CD14-positive monocyte (primary cell): ENCODE data around the gene CCDC102B. TPM values are rescaled to one million over a fixed set of nuclear protein-coding genes. Genes with fewer than 3 reads are reported as not detected.

ENCODE experiments used
- DNase-seq, 3 donors: peaks; one replicate each; pipeline ENCODE4 v3.0.0-alpha.2; 2011 to 2022
- H2AFZ ChIP-seq: 2 replicates; pipeline ENCODE4 v1.6.0; 2012; ENCODE audit warnings: mild to moderate bottlenecking, low read depth, low read length, inconsistent platforms; ENCODE audit not compliant: insufficient read depth, poor library complexity, severe bottlenecking
- H3K27ac ChIP-seq, 2 donors: 1 replicate in 1 of 2; 2 replicates in 1 of 2; pipeline ENCODE4 v1.5.1; 2012 to 2013; ENCODE audit warnings: low read length in 2 of 2, control low read depth in 1 of 2, inconsistent platforms in 1 of 2, low read depth in 1 of 2, mild to moderate bottlenecking in 1 of 2
- H3K27me3 ChIP-seq, 2 donors: one replicate each; pipeline versions ENCODE4 v1.6.0 to v1.6.1; 2011 to 2013; ENCODE audit warnings: low read length in 2 of 2; ENCODE audit not compliant: control insufficient read depth in 2 of 2, insufficient read depth in 2 of 2
- H3K36me3 ChIP-seq, 2 donors: replicated peaks in 1 of 2; 1 replicate in 1 of 2; 2 replicates in 1 of 2; pipeline versions ENCODE4 v1.5.1 to v1.6.1; 2012 to 2013; ENCODE audit warnings: low read length in 2 of 2, control low read depth in 1 of 2, inconsistent platforms in 1 of 2, mild to moderate bottlenecking in 1 of 2; ENCODE audit not compliant: insufficient read depth in 2 of 2, control insufficient read depth in 1 of 2
- H3K4me1 ChIP-seq, 2 donors: 1 replicate in 1 of 2; 2 replicates in 1 of 2; pipeline versions ENCODE4 v1.5.1 to v1.6.1; 2012 to 2013; ENCODE audit warnings: low read length in 2 of 2, control low read depth in 1 of 2, inconsistent platforms in 1 of 2, mild to moderate bottlenecking in 1 of 2, moderate library complexity in 1 of 2; ENCODE audit not compliant: insufficient read depth in 2 of 2, control insufficient read depth in 1 of 2
- H3K4me2 ChIP-seq: replicated peaks from 2 replicates; pipeline ENCODE3; 2012; ENCODE audit warnings: low read length, moderate library complexity, mild to moderate bottlenecking; ENCODE audit not compliant: poor library complexity, severe bottlenecking; ENCODE audit errors: extremely low read depth
- H3K4me3 ChIP-seq, 3 experiments: fragments of 200-600 bp in 1 of 3; sonication (generic) in 1 of 3; replicated peaks in 1 of 3; 1 replicate in 2 of 3; 2 replicates in 1 of 3; pipeline ENCODE4 v1.5.1; 2011 to 2013; ENCODE audit warnings: low read length in 3 of 3, mild to moderate bottlenecking in 3 of 3, control low read depth in 2 of 3, low read depth in 2 of 3, inconsistent platforms in 1 of 3, moderate library complexity in 1 of 3
- H3K79me2 ChIP-seq: 2 replicates; pipeline ENCODE4 v1.6.0; 2012; ENCODE audit warnings: mild to moderate bottlenecking, control low read depth, inconsistent platforms, low read length, moderate library complexity; ENCODE audit not compliant: insufficient read depth
- H3K9ac ChIP-seq: 2 replicates; pipeline ENCODE4 v1.6.0; 2017; ENCODE audit warnings: low read length, mild to moderate bottlenecking; ENCODE audit not compliant: insufficient read depth, poor library complexity, severe bottlenecking
- H3K9me3 ChIP-seq, 2 donors: replicated peaks in 1 of 2; 1 replicate in 1 of 2; 2 replicates in 1 of 2; pipeline versions ENCODE4 v1.5.1 to v1.6.1; 2012 to 2013; ENCODE audit warnings: low read length in 2 of 2, control low read depth in 1 of 2; ENCODE audit not compliant: control insufficient read depth in 1 of 2, insufficient read depth in 1 of 2
- H4K20me1 ChIP-seq: 2 replicates; pipeline ENCODE4 v1.6.0; 2012; ENCODE audit warnings: mild to moderate bottlenecking, low read length, control low read depth, moderate library complexity; ENCODE audit not compliant: insufficient read depth
- H3K27ac Mint-ChIP-seq, 7 donors: one replicate each; pipeline ENCODE4 v1.8.0; 2020; ENCODE audit warnings: mild to moderate bottlenecking in 7 of 7, mixed read lengths in 7 of 7, moderate library complexity in 6 of 7, inconsistent platforms in 2 of 7
- H3K27me3 Mint-ChIP-seq, 3 donors: one replicate each; pipeline ENCODE4 v1.8.0; 2021 to 2022; ENCODE audit warnings: low read depth in 3 of 3, mild to moderate bottlenecking in 3 of 3, mixed read lengths in 3 of 3, moderate library complexity in 3 of 3, inconsistent platforms in 1 of 3
- H3K36me3 Mint-ChIP-seq, 2 donors: one replicate each; pipeline ENCODE4 v1.8.0; 2020; ENCODE audit warnings: mixed read lengths in 2 of 2, inconsistent platforms in 1 of 2, mild to moderate bottlenecking in 1 of 2
- H3K4me1 Mint-ChIP-seq: one replicate; pipeline ENCODE4 v1.8.0; 2020; ENCODE audit warnings: mild to moderate bottlenecking, mixed read lengths
- H3K4me3 Mint-ChIP-seq, 2 donors: one replicate each; pipeline ENCODE4 v1.8.0; 2020; ENCODE audit warnings: mild to moderate bottlenecking in 2 of 2, mixed read lengths in 2 of 2, moderate library complexity in 1 of 2
- H3K9me3 Mint-ChIP-seq, 7 donors: one replicate each; pipeline ENCODE4 v1.8.0; 2020 to 2022; ENCODE audit warnings: mixed read lengths in 7 of 7, mild to moderate bottlenecking in 6 of 7, moderate library complexity in 6 of 7, inconsistent platforms in 2 of 7
- CTCF ChIP-seq: fragments of 200-600 bp; IDR thresholded peaks from one replicate; pipeline ENCODE4 v1.8.0; 2022; ENCODE audit warnings: antibody characterized with exemption, mild to moderate bottlenecking
- WGBS: methylation state at CpG from one replicate; pipeline ENCODE4 v1.1.5; 2013; ENCODE audit warnings: missing lambda C conversion rate; ENCODE audit not compliant: insufficient coverage; 5-methylcytosine and 5-hydroxymethylcytosine counted together
- intact Hi-C, 2 donors: fragments of 100-400 bp; cut with micrococcal nuclease; formaldehyde crosslinking; loops; one replicate each; pipeline versions ENCODE4 v1.15.0 to v1.15.1; 2023
- polyA plus RNA-seq, 3 donors: library from polyadenylated mRNA; depleted of rRNA in 1 of 3; unstranded in 2 of 3; stranded (reverse) in 1 of 3; fragments of 300-500 nt in 2 of 3; fragments of >200 nt in 1 of 3; fragmentation: Illumina TruSeq in 2 of 3; gene quantifications; 1 replicate in 2 of 3; 2 replicates in 1 of 3; pipeline ENCODE4 v1.2.3, GENCODE V29; 2012 to 2021

CCDC102B gene
- polyA plus RNA-seq, 3 donors = 0.34 to 1.4 TPM; not detected in 1

DNA sequence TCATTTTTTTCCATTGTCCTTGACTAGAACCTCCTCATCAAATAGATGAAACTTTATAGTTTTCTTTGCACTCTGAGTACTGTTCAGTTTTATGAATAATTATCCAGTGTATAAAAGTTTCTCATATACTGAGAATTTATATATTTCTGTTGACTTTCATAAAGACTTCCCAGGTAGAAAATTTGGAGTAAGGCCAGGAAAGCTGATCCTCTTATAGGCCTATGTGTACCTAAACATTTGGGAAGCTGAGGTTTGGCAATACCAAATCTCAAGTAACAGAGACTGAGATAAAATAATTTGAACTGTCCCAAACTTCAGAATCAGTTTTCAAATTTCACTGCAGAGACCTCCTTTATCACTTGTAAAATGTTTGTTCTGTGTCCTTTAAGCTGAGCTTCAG lies 43.4 kb downstream of the CCDC102B start:
- H3K9ac ChIP-seq = no peak overlapping the region
- H3K27me3 ChIP-seq = no peaks in the 10 kb centered on the region
- Mint-ChIP-seq H3K4me1 (peaks cover 34% of the 10 kb centered on the region), H3K27ac (peak overlapping the region in 6 of 7 donors; percentile 21 to 87 (median 60)), H3K9me3 (peaks cover 0 to 3% (median 0%) of the 10 kb centered on the region in 7 donors), H3K27me3 (peaks cover 0 to 2% (median 0%) of the 10 kb centered on the region in 3 donors), H3K36me3 (no peaks in the 10 kb centered on the region), H3K4me3 (no peak overlapping the region)
- no peaks in the 10 kb centered on the region for H3K79me2 ChIP-seq
- H3K36me3 ChIP-seq = no peaks in the 10 kb centered on the region
- DNase-seq = peak in 1 of 3 donors; percentile 2
- peaks cover 25 to 44% of the 10 kb centered on the region in 2 donors for H3K4me1 ChIP-seq
- no peaks in the 10 kb centered on the region for H3K9me3 ChIP-seq
- TF ChIP-seq CTCF = no peak
- intact Hi-C loops = no loop called here
- no peak overlapping the region for H3K27ac ChIP-seq
- H3K4me2 ChIP-seq = no peak overlapping the region
- no peaks in the 10 kb centered on the region for H4K20me1 ChIP-seq
- H2AFZ ChIP-seq = no peak overlapping the region
- H3K4me3 ChIP-seq = no peak overlapping the region

DNA sequence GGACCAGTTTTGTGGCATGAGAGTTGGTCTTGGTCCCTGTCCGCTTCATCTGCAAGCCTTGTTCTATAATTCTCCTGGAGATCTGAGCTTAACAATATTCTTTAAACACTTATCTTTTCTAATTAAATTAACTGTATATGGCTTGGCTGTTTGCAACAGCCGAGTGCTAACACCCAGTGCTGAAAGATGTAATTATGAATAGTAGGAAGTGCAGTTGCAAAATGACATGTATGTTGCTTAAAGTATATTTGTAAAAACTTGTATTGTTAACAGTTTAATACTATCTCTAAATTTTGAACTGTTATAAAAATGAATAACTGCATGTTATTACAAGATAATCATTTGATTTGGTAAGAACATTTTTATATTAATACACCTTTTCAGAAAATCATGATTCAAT lies 45.1 kb downstream of the CCDC102B start:
- Histone ChIP-seq H3K27me3 (no peaks in the 10 kb centered on the region), H3K27ac (no peak overlapping the region), H2AFZ (no peak overlapping the region), H3K79me2 (no peaks in the 10 kb centered on the region), H3K36me3 (no peaks in the 10 kb centered on the region), H3K4me2 (no peak overlapping the region), H4K20me1 (no peaks in the 10 kb centered on the region), H3K9me3 (no peaks in the 10 kb centered on the region), H3K4me1 (peaks cover 19 to 36% of the 10 kb centered on the region in 2 donors), H3K4me3 (no peak overlapping the region), H3K9ac (no peak overlapping the region)
- Mint-ChIP-seq H3K27me3 (peaks cover 0 to 2% (median 0%) of the 10 kb centered on the region in 3 donors), H3K4me1 (peaks cover 26% of the 10 kb centered on the region), H3K9me3 (no peaks in the 10 kb centered on the region), H3K27ac (peak overlapping the region in 1 of 7 donors; percentile 52), H3K36me3 (no peaks in the 10 kb centered on the region), H3K4me3 (no peak overlapping the region)
- TF ChIP-seq CTCF = no peak
- DNase-seq = peak in 1 of 3 donors; percentile 7
- intact Hi-C loops = no loop called here
- no CpG with 5 or more reads among the region's 2 CpGs for WGBS
